Astrocyte (in vitro differentiated cells and primary cell): Measurements from ENCODE around the gene ARHGEF26. TPM values are rescaled to one million over a fixed set of nuclear protein-coding genes. Genes with fewer than 3 reads are reported as not detected.

Experiments used
- DNase-seq: peaks from one replicate; pipeline ENCODE4 v3.0.0-alpha.2; 2010; ENCODE audit warnings: low read depth
- FAIRE-seq: peaks from 2 replicates; lab custom pipeline; 2011; peaks lifted over from hg19 to GRCh38; lab: Jason Lieb, UNC
- H2AFZ ChIP-seq: 2 replicates; pipeline ENCODE4 v1.6.0; 2012; ENCODE audit warnings: low read depth, low read length, inconsistent platforms
- H3K27ac ChIP-seq: 2 replicates; pipeline ENCODE4 v1.5.1; 2011; ENCODE audit warnings: low read depth, low read length, inconsistent platforms
- H3K27me3 ChIP-seq: 2 replicates; pipeline ENCODE4 v1.6.0; 2011; ENCODE audit warnings: low read length, inconsistent platforms; ENCODE audit not compliant: insufficient read depth
- H3K36me3 ChIP-seq: 2 replicates; pipeline ENCODE4 v1.5.1; 2011; ENCODE audit warnings: low read length, inconsistent platforms; ENCODE audit not compliant: insufficient read depth
- H3K4me1 ChIP-seq: 2 replicates; pipeline ENCODE4 v1.5.1; 2011; ENCODE audit warnings: low read length, inconsistent platforms; ENCODE audit not compliant: insufficient read depth
- H3K4me2 ChIP-seq: 2 replicates; pipeline ENCODE4 v1.6.0; 2012; ENCODE audit warnings: low read length, inconsistent platforms
- H3K4me3 ChIP-seq: 2 replicates; pipeline ENCODE4 v1.5.1; 2011; ENCODE audit warnings: low read depth, mild to moderate bottlenecking, low read length, inconsistent platforms; ENCODE audit not compliant: insufficient read depth
- H3K79me2 ChIP-seq: 2 replicates; pipeline ENCODE4 v1.6.0; 2012; ENCODE audit warnings: mild to moderate bottlenecking, low read length, inconsistent platforms; ENCODE audit not compliant: insufficient read depth
- H3K9ac ChIP-seq: 2 replicates; pipeline ENCODE4 v1.6.0; 2012; ENCODE audit warnings: mild to moderate bottlenecking, low read length, inconsistent platforms
- H3K9me3 ChIP-seq: 2 replicates; pipeline ENCODE4 v1.5.1; 2012; ENCODE audit warnings: low read depth, mild to moderate bottlenecking, low read length, inconsistent platforms; ENCODE audit not compliant: insufficient read depth
- H4K20me1 ChIP-seq: 2 replicates; pipeline ENCODE4 v1.6.0; 2012; ENCODE audit warnings: low read length, inconsistent platforms; ENCODE audit not compliant: insufficient read depth
- H3K27ac Mint-ChIP-seq: one replicate; pipeline ENCODE4 v1.8.0; 2021; ENCODE audit warnings: mild to moderate bottlenecking, mixed read lengths; ENCODE audit not compliant: unreplicated experiment
- H3K27me3 Mint-ChIP-seq: one replicate; pipeline ENCODE4 v1.8.0; 2021; ENCODE audit warnings: low read depth, mixed read lengths; ENCODE audit not compliant: unreplicated experiment
- H3K36me3 Mint-ChIP-seq: one replicate; pipeline ENCODE4 v1.8.0; 2021; ENCODE audit warnings: low read depth, mixed read lengths; ENCODE audit not compliant: unreplicated experiment
- H3K4me1 Mint-ChIP-seq: one replicate; pipeline ENCODE4 v1.8.0; 2021; ENCODE audit warnings: low read depth, mixed read lengths; ENCODE audit not compliant: unreplicated experiment
- H3K4me3 Mint-ChIP-seq: one replicate; pipeline ENCODE4 v1.8.0; 2021; ENCODE audit warnings: mild to moderate bottlenecking, moderate library complexity, mixed read lengths; ENCODE audit not compliant: unreplicated experiment
- H3K9me3 Mint-ChIP-seq: one replicate; pipeline ENCODE4 v1.8.0; 2021; ENCODE audit warnings: mild to moderate bottlenecking, mixed read lengths; ENCODE audit not compliant: unreplicated experiment
- EZH2 ChIP-seq: IDR thresholded peaks from 2 replicates; pipeline ENCODE4 v1.6.1; 2012; ENCODE audit warnings: mild to moderate bottlenecking, low read length, inconsistent platforms; ENCODE audit not compliant: insufficient read depth
- total RNA-seq: library from RNA; stranded (reverse); gene quantifications from 2 replicates; pipeline ENCODE4 v1.2.1, GENCODE V29; 2021
- TF ChIP-seq, protein P1 (sequence below): IDR thresholded peaks from 2 replicates; pipeline ENCODE4 v1.5.1; 2011; ENCODE audit warnings: low read depth, mild to moderate bottlenecking, inconsistent platforms, low read length, moderate library complexity; ENCODE audit not compliant: insufficient read depth

The ARHGEF26 gene
- total RNA-seq, 1 donor from 2014 or later = 1.7 TPM

DNA sequence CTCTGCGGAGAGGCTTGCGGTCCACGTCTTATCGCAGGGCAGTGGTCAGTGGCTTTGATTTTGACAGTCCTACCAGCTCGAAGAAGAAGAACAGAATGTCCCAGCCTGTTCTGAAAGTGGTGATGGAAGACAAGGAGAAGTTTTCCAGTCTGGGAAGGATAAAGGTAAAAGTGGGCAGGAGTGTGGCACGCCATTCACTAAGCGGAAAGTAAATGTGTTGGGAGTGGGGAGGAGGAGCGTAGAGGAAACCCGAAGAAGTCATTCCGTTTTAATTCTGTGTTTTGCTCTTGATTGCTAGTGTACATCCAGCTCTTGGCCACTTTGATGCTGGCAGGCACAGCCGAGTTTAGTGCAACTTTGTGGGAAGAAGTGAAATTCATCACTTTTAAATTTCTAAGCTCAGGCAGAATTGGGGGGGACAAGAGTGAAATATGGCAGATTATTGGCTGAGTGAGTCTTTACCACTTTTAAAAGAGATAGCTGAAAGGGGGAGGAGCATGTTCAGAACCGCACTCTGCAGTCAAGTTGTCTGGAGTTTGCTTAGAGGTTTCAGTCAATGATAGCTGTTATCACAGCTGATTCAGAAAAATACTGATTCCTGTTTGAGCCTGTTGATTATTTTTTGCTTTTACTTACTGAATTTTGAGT is 1.8 kb downstream of the ARHGEF26 start:
- H3K9me3 ChIP-seq = no peaks in the 10 kb centered on the region
- Mint-ChIP-seq H3K4me3 (peak overlapping the region; percentile 91), H3K4me1 (peaks cover 10% of the 10 kb centered on the region), H3K27ac (peak overlapping the region; percentile 69), H3K9me3 (no peaks in the 10 kb centered on the region), H3K27me3 (no peaks in the 10 kb centered on the region), H3K36me3 (no peaks in the 10 kb centered on the region)
- H3K79me2 ChIP-seq = no peaks in the 10 kb centered on the region
- FAIRE-seq (no peak), DNase-seq (peak; percentile 23)
- no peaks in the 10 kb centered on the region for H3K27me3 ChIP-seq
- H3K4me2 ChIP-seq = peak overlapping the region; percentile 93
- peak overlapping the region; percentile 99 for H2AFZ ChIP-seq
- H3K9ac ChIP-seq = peak overlapping the region; percentile 76
- TF ChIP-seq, protein P1, sequence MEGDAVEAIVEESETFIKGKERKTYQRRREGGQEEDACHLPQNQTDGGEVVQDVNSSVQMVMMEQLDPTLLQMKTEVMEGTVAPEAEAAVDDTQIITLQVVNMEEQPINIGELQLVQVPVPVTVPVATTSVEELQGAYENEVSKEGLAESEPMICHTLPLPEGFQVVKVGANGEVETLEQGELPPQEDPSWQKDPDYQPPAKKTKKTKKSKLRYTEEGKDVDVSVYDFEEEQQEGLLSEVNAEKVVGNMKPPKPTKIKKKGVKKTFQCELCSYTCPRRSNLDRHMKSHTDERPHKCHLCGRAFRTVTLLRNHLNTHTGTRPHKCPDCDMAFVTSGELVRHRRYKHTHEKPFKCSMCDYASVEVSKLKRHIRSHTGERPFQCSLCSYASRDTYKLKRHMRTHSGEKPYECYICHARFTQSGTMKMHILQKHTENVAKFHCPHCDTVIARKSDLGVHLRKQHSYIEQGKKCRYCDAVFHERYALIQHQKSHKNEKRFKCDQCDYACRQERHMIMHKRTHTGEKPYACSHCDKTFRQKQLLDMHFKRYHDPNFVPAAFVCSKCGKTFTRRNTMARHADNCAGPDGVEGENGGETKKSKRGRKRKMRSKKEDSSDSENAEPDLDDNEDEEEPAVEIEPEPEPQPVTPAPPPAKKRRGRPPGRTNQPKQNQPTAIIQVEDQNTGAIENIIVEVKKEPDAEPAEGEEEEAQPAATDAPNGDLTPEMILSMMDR = no peak
- no peak for TF ChIP-seq EZH2
- peak overlapping the region; percentile 75 for H3K4me3 ChIP-seq
- H3K27ac ChIP-seq = no peak overlapping the region
- no peaks in the 10 kb centered on the region for H3K36me3 ChIP-seq
- peaks cover 19% of the 10 kb centered on the region for H3K4me1 ChIP-seq
- H4K20me1 ChIP-seq = no peaks in the 10 kb centered on the region

DNA sequence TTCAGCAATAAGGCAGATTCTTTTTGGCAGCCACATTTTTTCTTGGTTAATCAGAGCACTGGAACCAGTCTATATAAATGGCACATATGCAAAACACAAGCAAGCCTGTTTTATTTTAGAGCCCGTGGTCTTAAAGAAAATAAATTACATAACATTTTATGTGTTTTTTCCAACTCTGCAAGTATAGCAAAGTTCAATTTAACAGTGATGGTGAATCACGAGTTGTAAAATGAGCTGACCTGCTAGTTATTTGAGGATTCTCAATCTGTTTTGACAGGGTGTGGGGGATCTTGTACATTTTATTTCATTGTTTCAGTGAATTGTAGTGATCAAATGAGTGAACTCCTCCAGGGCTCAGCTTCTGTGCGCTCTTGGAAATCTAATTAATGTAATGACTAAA is 2.7 kb downstream of the ARHGEF26 start:
- H3K4me1 Mint-ChIP-seq = peaks cover 10% of the 10 kb centered on the region
- Histone ChIP-seq H3K79me2 (no peaks in the 10 kb centered on the region), H3K27ac (no peak overlapping the region), H2AFZ (no peak overlapping the region), H3K9ac (peak overlapping the region; percentile 76), H3K27me3 (no peaks in the 10 kb centered on the region), H3K9me3 (no peaks in the 10 kb centered on the region), H3K4me3 (peak overlapping the region; percentile 75), H3K36me3 (no peaks in the 10 kb centered on the region), H4K20me1 (no peaks in the 10 kb centered on the region), H3K4me1 (peaks cover 19% of the 10 kb centered on the region), H3K4me2 (peak overlapping the region; percentile 93)
- H3K9me3 Mint-ChIP-seq = no peaks in the 10 kb centered on the region
- DNase-seq = no peak
- no peak overlapping the region for H3K27ac Mint-ChIP-seq
- H3K36me3 Mint-ChIP-seq = no peaks in the 10 kb centered on the region
- no peaks in the 10 kb centered on the region for H3K27me3 Mint-ChIP-seq
- TF ChIP-seq, protein P1 = no peak
- FAIRE-seq = no peak
- H3K4me3 Mint-ChIP-seq = peak overlapping the region; percentile 34

DNA sequence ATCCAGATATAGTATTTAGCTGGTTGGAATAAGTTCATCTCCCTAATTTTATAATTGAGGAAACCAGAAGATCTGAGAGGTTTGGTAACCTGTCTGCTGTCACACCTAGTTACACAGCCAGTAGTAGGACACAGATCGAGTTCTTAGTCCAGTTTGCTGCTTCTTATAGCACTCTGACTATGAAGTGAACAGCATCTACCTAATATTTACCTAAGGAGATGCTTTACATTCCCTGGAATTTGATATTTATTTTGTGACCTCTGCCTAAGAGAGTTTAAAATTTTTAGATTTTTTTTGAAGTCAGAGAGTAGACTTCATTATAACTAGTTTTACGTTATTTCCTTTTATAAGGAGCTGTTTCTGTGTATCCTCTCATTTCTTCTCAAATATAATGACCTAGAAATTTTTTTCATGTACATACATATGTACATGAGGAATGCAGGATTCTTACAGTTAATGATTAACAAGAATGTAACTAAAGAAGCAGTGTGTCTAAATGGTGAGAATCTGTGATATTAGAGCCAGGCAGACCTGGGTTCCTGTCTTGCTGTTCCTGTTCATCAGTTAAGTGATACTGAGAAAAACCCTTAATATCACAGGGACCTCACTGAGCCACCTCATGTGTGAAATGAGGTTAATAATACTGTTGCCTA is 4.3 kb downstream of the ARHGEF26 start:
- DNase-seq (no peak), FAIRE-seq (no peak)
- no peaks in the 10 kb centered on the region for H3K36me3 ChIP-seq
- no peak overlapping the region for H2AFZ ChIP-seq
- H3K9ac ChIP-seq = no peak overlapping the region
- H3K4me2 ChIP-seq = no peak overlapping the region
- H3K36me3 Mint-ChIP-seq = no peaks in the 10 kb centered on the region
- peaks cover 10% of the 10 kb centered on the region for H3K4me1 Mint-ChIP-seq
- peaks cover 19% of the 10 kb centered on the region for H3K4me1 ChIP-seq
- no peaks in the 10 kb centered on the region for H3K27me3 ChIP-seq
- no peak overlapping the region for H3K27ac ChIP-seq
- H4K20me1 ChIP-seq = no peaks in the 10 kb centered on the region
- no peak overlapping the region for H3K4me3 Mint-ChIP-seq
- H3K27me3 Mint-ChIP-seq = no peaks in the 10 kb centered on the region
- H3K9me3 ChIP-seq = no peaks in the 10 kb centered on the region
- no peaks in the 10 kb centered on the region for H3K79me2 ChIP-seq
- H3K9me3 Mint-ChIP-seq = no peaks in the 10 kb centered on the region
- H3K27ac Mint-ChIP-seq = no peak overlapping the region
- TF ChIP-seq, protein P1 = no peak
- no peak for TF ChIP-seq EZH2
- no peak overlapping the region for H3K4me3 ChIP-seq
